Keratinocyte (primary cell): Measurements from ENCODE around the gene N4BP3. TPM values are rescaled to one million over a fixed set of nuclear protein-coding genes. Genes with fewer than 3 reads are reported as not detected.

ENCODE experiments used
- DNase-seq: peaks from one replicate; pipeline ENCODE4 v3.0.0-alpha.2; 2011; ENCODE audit warnings: low read depth, missing footprints, low spot score
- FAIRE-seq: peaks from 2 replicates; lab custom pipeline; 2011; peaks lifted over from hg19 to GRCh38; lab: Jason Lieb, UNC
- H2AFZ ChIP-seq: 2 replicates; pipeline ENCODE4 v1.6.0; 2012; ENCODE audit warnings: low read length, control low read depth, inconsistent platforms; ENCODE audit not compliant: control insufficient read depth
- H3K27ac ChIP-seq: 2 replicates; pipeline ENCODE4 v1.5.1; 2011; ENCODE audit warnings: low read length; ENCODE audit not compliant: control insufficient read depth, insufficient read depth
- H3K27me3 ChIP-seq: 3 replicates; pipeline ENCODE4 v1.6.0; 2011; ENCODE audit warnings: low read length; ENCODE audit not compliant: control insufficient read depth, insufficient read depth; ENCODE audit errors: extremely low read depth
- H3K36me3 ChIP-seq, 2 experiments: 2 replicates in 1 of 2; 3 replicates in 1 of 2; pipeline ENCODE4 v1.5.1; 2011; ENCODE audit warnings: low read length in 2 of 2, mild to moderate bottlenecking in 1 of 2; ENCODE audit not compliant: control insufficient read depth in 2 of 2, insufficient read depth in 2 of 2; ENCODE audit errors: extremely low read depth in 1 of 2
- H3K4me1 ChIP-seq: 3 replicates; pipeline ENCODE4 v1.5.1; 2011; ENCODE audit warnings: low read length; ENCODE audit not compliant: control insufficient read depth, insufficient read depth; ENCODE audit errors: extremely low read depth
- H3K4me2 ChIP-seq: 3 replicates; pipeline ENCODE4 v1.6.0; 2011; ENCODE audit warnings: low read depth, low read length; ENCODE audit not compliant: control insufficient read depth, insufficient read depth; ENCODE audit errors: extremely low read depth
- H3K4me3 ChIP-seq, 3 experiments: fragments of 200-600 bp in 1 of 3; sonication (generic) in 1 of 3; 2 replicates in 2 of 3; 3 replicates in 1 of 3; pipeline ENCODE4 v1.5.1; 2011 to 2016; ENCODE audit warnings: low read length in 3 of 3, mild to moderate bottlenecking in 3 of 3, control low read depth in 2 of 3, inconsistent platforms in 1 of 3, low read depth in 1 of 3, mixed read lengths in 1 of 3, mixed run types in 1 of 3, moderate library complexity in 1 of 3; ENCODE audit not compliant: control insufficient read depth in 2 of 3, insufficient read depth in 2 of 3; ENCODE audit errors: extremely low read depth in 1 of 3
- H3K79me2 ChIP-seq: 2 replicates; pipeline ENCODE4 v1.6.0; 2012; ENCODE audit warnings: low read length; ENCODE audit not compliant: control insufficient read depth, insufficient read depth
- H3K9ac ChIP-seq: 3 replicates; pipeline ENCODE4 v1.6.0; 2011; ENCODE audit warnings: low read length; ENCODE audit not compliant: control insufficient read depth, insufficient read depth; ENCODE audit errors: extremely low read depth
- H3K9me1 ChIP-seq: 3 replicates; pipeline ENCODE4 v1.6.0; 2011; ENCODE audit warnings: low read length; ENCODE audit not compliant: control insufficient read depth, insufficient read depth; ENCODE audit errors: extremely low read depth
- H3K9me3 ChIP-seq: 2 replicates; pipeline ENCODE4 v1.5.1; 2012; ENCODE audit warnings: low read depth, low read length; ENCODE audit not compliant: control insufficient read depth
- H4K20me1 ChIP-seq: 3 replicates; pipeline ENCODE4 v1.6.0; 2011; ENCODE audit warnings: low read length; ENCODE audit not compliant: control insufficient read depth, insufficient read depth; ENCODE audit errors: extremely low read depth
- EZH2 ChIP-seq: IDR thresholded peaks from one replicate; pipeline ENCODE4 v1.6.1; 2012; ENCODE audit warnings: inconsistent platforms, mild to moderate bottlenecking, low read length, moderate library complexity
- dilution Hi-C: fragments of 300-500 bp; cut with MboI; formaldehyde crosslinking; loops from one replicate; pipeline ENCODE4 v1.7.0; 2020; ENCODE audit warnings: low sequenced_read_pairs; ENCODE audit not compliant: extremely low pct_ligation_motif_present
- polyA plus RNA-seq, 5 experiments: library from polyadenylated mRNA; depleted of rRNA in 3 of 5; stranded (reverse) in 3 of 5; stranded (forward) in 1 of 5; unstranded in 1 of 5; fragments of >200 nt; gene quantifications; 1 replicate in 1 of 5; 2 replicates in 3 of 5; 3 replicates in 1 of 5; pipeline versions ENCODE4 v1.2.1 to v1.2.3, GENCODE V29; 2011 to 2012; ENCODE audit warnings: missing spikeins in 2 of 5, low read depth in 1 of 5, low replicate concordance in 1 of 5
- TF ChIP-seq, protein P1 (sequence below), 3 experiments: IDR thresholded peaks in 1 of 3; conservative IDR thresholded peaks in 1 of 3; optimal IDR thresholded peaks in 1 of 3; 2 replicates in 2 of 3; 3 replicates in 1 of 3; pipeline versions ENCODE3 to v1.5.1; 2011; ENCODE audit warnings: low read length in 3 of 3, mild to moderate bottlenecking in 3 of 3, moderate library complexity in 2 of 3, control low read depth in 1 of 3, inconsistent platforms in 1 of 3; ENCODE audit not compliant: insufficient read depth in 2 of 3; ENCODE audit errors: extremely low read depth in 1 of 3

Gene N4BP3
- polyA plus RNA-seq, 1 donor (not counting 4 experiments of a cell fraction or from before 2014, with no cell fraction given), result 1.0 TPM

DNA sequence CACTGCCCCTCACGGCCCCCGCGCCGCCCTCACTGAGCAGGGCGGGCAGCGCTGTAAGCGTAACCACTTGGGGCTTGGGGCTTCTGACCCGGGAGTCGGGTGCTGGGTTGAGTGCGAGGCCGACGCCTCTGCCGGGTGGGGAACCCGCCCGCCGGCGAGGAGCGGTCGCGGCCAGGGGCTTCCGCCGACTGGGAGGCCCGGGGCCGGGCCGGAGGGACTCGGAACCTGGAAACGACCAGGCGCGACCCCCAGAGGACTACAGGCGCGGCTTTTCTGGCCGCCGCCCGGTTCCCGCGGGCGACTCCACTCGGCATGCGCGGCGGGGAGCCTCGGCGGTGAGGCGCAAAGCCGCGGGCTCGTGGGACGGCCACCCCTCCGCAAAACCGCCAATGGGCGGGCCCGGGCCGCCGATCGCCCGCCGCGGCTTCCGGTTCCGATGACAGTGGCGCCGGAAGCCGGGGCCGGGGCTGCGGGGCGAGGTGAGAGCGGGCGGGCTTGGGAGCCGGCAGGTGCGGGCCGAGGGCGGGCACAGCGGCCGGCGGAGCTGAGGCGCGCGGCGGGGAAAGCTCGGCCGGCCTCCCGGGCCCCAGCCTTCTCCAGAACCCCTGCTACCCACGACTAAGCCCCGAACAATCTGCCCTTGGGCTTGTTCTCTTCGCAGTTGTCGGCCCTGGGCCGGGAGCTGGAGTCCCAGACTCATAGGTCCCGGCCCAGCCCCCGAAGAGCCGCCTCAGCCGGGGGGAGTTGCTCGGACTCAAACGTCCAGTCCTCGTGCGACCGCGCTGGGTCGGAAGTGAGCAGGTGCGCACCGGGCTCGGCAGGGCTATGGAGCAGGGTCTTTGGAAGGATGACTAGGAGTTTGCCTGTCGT lies 17.5 kb downstream of the N4BP3 start, which contains the start of gene RMND5B:
RMND5B (plus strand) TSS at position 439 of the 870 bp plus-strand sequence. CDS start 7,106 bp downstream, outside the sequence.
- no peaks in the 10 kb centered on the region for H3K36me3 ChIP-seq
- peaks cover 9% of the 10 kb centered on the region for H3K79me2 ChIP-seq
- no peaks in the 10 kb centered on the region for H3K27me3 ChIP-seq
- H3K4me2 ChIP-seq, result peak within 1 kb of the TSS; percentile 98
- dilution Hi-C loops, result no loop called here
- H3K9ac ChIP-seq, result peak within 1 kb of the TSS; percentile 79
- H3K4me3 ChIP-seq, result peak within 1 kb of the TSS; percentile 76 to 95 (median 80)
- H4K20me1 ChIP-seq, result no peaks in the 10 kb centered on the region
- no peaks in the 10 kb centered on the region for H3K9me1 ChIP-seq
- FAIRE-seq (no peak), DNase-seq (no peak)
- peak within 1 kb of the TSS; percentile 68 for H3K27ac ChIP-seq
- H2AFZ ChIP-seq, result peak within 1 kb of the TSS; percentile 59
- no peak for TF ChIP-seq EZH2
- H3K4me1 ChIP-seq, result peaks cover 16% of the 10 kb centered on the region
- no peaks in the 10 kb centered on the region for H3K9me3 ChIP-seq

DNA sequence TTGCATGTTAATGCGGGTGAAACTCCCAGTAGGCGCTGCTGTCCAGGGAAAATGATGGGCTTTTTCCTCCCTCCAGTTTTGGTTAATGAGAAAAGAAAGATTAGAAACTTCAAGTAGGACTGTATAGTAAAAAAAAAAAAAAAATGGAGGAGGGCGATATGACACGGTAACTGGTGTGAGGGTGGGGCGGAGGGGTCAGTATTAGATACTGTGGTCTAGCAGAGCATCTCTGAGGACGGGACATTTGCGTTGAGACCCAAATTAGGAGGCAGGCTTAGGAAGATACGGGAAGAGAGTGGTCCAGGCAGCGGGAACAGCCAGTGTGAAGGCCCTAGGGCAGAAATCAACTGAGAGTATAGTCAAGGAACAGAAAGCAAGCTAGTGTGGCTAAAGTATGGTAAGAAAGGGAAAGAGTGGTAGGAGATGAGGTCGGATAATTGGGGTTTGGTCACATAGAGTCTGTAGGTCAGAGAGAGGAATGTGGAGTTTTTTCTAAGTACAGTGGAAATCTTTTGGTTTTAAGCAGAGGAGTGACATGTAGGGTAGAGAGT lies 18.2 kb downstream of the N4BP3 start:
- Histone ChIP-seq H3K79me2 (peaks cover 9% of the 10 kb centered on the region), H3K27ac (peak overlapping the region; percentile 58), H3K27me3 (no peaks in the 10 kb centered on the region), H4K20me1 (no peaks in the 10 kb centered on the region), H3K4me3 (peak overlapping the region; percentile 76 to 95 (median 80)), H3K4me2 (peak overlapping the region; percentile 98), H3K4me1 (peaks cover 16% of the 10 kb centered on the region), H3K36me3 (peaks cover 0 to 4% of the 10 kb centered on the region in 2 experiments), H3K9me1 (no peaks in the 10 kb centered on the region), H3K9ac (peak overlapping the region; percentile 79), H2AFZ (peak overlapping the region; percentile 59), H3K9me3 (no peaks in the 10 kb centered on the region)
- DNase-seq (no peak), FAIRE-seq (no peak)
- dilution Hi-C loops, result no loop called here
- TF ChIP-seq EZH2, result no peak
- TF ChIP-seq, protein P1, sequence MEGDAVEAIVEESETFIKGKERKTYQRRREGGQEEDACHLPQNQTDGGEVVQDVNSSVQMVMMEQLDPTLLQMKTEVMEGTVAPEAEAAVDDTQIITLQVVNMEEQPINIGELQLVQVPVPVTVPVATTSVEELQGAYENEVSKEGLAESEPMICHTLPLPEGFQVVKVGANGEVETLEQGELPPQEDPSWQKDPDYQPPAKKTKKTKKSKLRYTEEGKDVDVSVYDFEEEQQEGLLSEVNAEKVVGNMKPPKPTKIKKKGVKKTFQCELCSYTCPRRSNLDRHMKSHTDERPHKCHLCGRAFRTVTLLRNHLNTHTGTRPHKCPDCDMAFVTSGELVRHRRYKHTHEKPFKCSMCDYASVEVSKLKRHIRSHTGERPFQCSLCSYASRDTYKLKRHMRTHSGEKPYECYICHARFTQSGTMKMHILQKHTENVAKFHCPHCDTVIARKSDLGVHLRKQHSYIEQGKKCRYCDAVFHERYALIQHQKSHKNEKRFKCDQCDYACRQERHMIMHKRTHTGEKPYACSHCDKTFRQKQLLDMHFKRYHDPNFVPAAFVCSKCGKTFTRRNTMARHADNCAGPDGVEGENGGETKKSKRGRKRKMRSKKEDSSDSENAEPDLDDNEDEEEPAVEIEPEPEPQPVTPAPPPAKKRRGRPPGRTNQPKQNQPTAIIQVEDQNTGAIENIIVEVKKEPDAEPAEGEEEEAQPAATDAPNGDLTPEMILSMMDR (optimal IDR thresholded peaks at IDR 0.05 in 1 of 3, IDR thresholded peaks at IDR 0.05 in 1 of 3, conservative IDR thresholded peaks at IDR 0.05 in 1 of 3; ENCODE audit: extremely low read depth in 1 of 3, insufficient read depth in 2 of 3, low read length in 3 of 3), result no peak
